ENCODE results near the gene CPNE9. TPM values are rescaled to one million over a fixed set of nuclear protein-coding genes. Genes with fewer than 3 reads are reported as not detected.

CPNE9 gene
- polyA plus RNA-seq, 2 of the 4 experiments (the other 2 are of a cell fraction): 0.03 TPM; not detected in 1

- H3K4me2 ChIP-seq: peak within 1 kb of the TSS; percentile 97
- H3K9me3 ChIP-seq: no peaks in the 10 kb centered on the region
- peaks cover 16% of the 10 kb centered on the region for H3K4me1 ChIP-seq
- peak; percentile 98 to 99 for DNase-seq (ENCODE audit: low read depth in 1 of 2, low spot score in 1 of 2)
- ChIA-PET POLR2A (interaction anchor here (0.8 to 3.3 kb wide), 6 partner anchors 16 to 517 kb away, joined by 3 to 17 read pairs (median 5); partner anchors contain the start of genes ARPC4, OGG1 and TADA3), CTCF (interaction anchor here (1.7 to 6.2 kb wide), 7 partner anchors 11 to 228 kb away, joined by 3 to 99 read pairs (median 17); partner anchors contain the start of gene OGG1)
- ATAC-seq: peak; percentile 94 to 97
- H3K4me3 ChIP-seq: peak within 1 kb of the TSS; percentile 92
- no peak for TF ChIP-seq KDM5A (IDR thresholded peaks at IDR 0.05)
- peak; percentile 86 to 90 for TF ChIP-seq JUN (IDR thresholded peaks at IDR 0.05)
- peak; percentile 63 for TF ChIP-seq POLR2A (IDR thresholded peaks at IDR 0.05; ENCODE audit: low read length)
- peak; percentile 53; the same call in 1 of the 2 replicates for TF ChIP-seq PHF8 (IDR thresholded peaks at IDR 0.05; ENCODE audit: borderline replicate concordance, low read depth)
- peak; percentile 51; the same call in 1 of the 2 replicates for TF ChIP-seq HMGXB4 (CRISPR knock-in tag; IDR thresholded peaks at IDR 0.05; ENCODE audit: borderline replicate concordance)
- no peak for TF ChIP-seq HOXB5 (CRISPR knock-in tag; IDR thresholded peaks at IDR 0.05)
- TF ChIP-seq CBX8 (IDR thresholded peaks at IDR 0.05): no peak
- no peak for TF ChIP-seq ATOH8 (CRISPR knock-in tag; IDR thresholded peaks at IDR 0.05; ENCODE audit: low read depth)
- TF ChIP-seq FOSB (CRISPR knock-in tag; IDR thresholded peaks at IDR 0.05): no peak
- TF ChIP-seq MAZ (IDR thresholded peaks at IDR 0.05; ENCODE audit: borderline replicate concordance, low read depth, low read length): 0 out of 2 replicates have a peak, but pooled peaks have one; percentile 40
- no peak for TF ChIP-seq KDM1A (IDR thresholded peaks at IDR 0.05; ENCODE audit: low read depth)
- TF ChIP-seq ELK1 (IDR thresholded peaks at IDR 0.05; ENCODE audit: low read depth, low read length): no peak
- peak; percentile 62; the same call in 1 of the 2 replicates for TF ChIP-seq E2F6 (IDR thresholded peaks at IDR 0.05; ENCODE audit: borderline replicate concordance, low read depth)
- peak; percentile 40; the same call in 1 of the 2 replicates for TF ChIP-seq MYC (IDR thresholded peaks at IDR 0.05; ENCODE audit: borderline replicate concordance, low read length)
- no peak for TF ChIP-seq FOSL2 (IDR thresholded peaks at IDR 0.05)
- peak; percentile 23; the same call in 1 of the 2 replicates for TF ChIP-seq FOSL2 (CRISPR knock-in tag; IDR thresholded peaks at IDR 0.05)
- TF ChIP-seq USF2 (IDR thresholded peaks at IDR 0.05): no peak
- peak; percentile 82 for TF ChIP-seq MAX (IDR thresholded peaks at IDR 0.05)
- H3K27ac ChIP-seq: peak within 1 kb of the TSS; percentile 93 to 97
- WGBS (ENCODE audit: missing lambda C conversion rate): 4% methylated on average over 15 of the region's 88 CpGs
- FAIRE-seq: no peak
Measured at GRCh38 chr3:9731206-9732079, 27.8 kb downstream of the CPNE9 start, which contains the start of gene BRPF1. BRPF1 (plus strand) TSS chr3:9731735; CDS start chr3:9734141, 2,406 bp downstream.
